ENCODE results near the gene FN3K. TPM values are rescaled to one million over a fixed set of nuclear protein-coding genes. Genes with fewer than 3 reads are reported as not detected.

The FN3K gene
- total and polyA plus RNA-seq, 2 of the 13 experiments (the other 11 are each of a cell fraction or from before 2014, with no cell fraction given), result 3.5 to 12.2 TPM

DNA sequence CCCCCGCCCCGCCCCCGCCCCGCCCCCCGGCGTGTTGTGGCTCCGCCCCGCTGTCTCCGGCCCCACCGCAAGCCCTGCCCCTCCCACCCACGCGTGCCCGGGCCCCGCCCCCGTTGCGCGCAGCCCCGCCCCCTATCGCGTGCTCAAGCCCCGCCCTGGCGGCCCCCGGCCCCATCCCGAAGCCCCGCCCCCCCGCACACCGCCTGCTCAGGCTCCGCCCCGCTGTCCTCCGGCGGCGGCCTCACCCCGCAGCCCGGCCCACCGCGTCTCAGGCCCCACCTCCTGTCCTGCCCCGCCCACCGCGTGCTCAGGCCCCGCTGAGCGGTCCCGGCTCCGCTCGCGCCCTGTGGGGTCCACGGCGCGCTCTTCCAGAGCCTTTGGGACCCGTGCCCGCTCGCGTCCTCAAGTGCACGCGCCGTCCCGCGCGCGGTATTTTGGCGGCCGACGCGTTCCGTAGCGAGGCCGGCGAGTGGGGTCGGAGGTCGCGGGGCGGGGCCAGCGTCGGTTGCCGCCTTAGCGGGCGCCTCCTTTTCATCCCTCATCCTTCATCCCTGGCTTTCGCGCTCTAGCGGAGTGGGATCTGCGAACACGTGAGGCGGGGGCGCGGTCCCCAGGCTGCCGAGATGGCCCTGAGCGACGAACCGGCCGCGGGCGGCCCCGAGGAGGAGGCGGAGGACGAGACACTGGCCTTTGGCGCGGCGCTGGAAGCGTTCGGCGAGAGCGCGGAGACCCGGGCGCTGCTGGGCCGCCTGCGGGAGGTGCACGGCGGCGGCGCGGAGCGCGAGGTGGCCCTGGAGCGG is 16.4 kb downstream of the FN3K start, which contains the start of gene TBCD (continued):
- TF ChIP-seq ZNF451 (CRISPR knock-in tag; IDR thresholded peaks at IDR 0.05), result 0 out of 2 replicates have a peak, but pooled peaks have one; percentile 69
- TF ChIP-seq, protein P1, sequence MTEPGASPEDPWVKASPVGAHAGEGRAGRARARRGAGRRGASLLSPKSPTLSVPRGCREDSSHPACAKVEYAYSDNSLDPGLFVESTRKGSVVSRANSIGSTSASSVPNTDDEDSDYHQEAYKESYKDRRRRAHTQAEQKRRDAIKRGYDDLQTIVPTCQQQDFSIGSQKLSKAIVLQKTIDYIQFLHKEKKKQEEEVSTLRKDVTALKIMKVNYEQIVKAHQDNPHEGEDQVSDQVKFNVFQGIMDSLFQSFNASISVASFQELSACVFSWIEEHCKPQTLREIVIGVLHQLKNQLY (CRISPR knock-in tag; IDR thresholded peaks at IDR 0.05), result peak; percentile 56; the same call in 1 of the 2 replicates
- TF ChIP-seq, protein P2, sequence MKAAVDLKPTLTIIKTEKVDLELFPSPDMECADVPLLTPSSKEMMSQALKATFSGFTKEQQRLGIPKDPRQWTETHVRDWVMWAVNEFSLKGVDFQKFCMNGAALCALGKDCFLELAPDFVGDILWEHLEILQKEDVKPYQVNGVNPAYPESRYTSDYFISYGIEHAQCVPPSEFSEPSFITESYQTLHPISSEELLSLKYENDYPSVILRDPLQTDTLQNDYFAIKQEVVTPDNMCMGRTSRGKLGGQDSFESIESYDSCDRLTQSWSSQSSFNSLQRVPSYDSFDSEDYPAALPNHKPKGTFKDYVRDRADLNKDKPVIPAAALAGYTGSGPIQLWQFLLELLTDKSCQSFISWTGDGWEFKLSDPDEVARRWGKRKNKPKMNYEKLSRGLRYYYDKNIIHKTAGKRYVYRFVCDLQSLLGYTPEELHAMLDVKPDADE (CRISPR knock-in tag; IDR thresholded peaks at IDR 0.05), result 0 out of 2 replicates have a peak, but pooled peaks have one; percentile 25
- TF ChIP-seq, protein P3, sequence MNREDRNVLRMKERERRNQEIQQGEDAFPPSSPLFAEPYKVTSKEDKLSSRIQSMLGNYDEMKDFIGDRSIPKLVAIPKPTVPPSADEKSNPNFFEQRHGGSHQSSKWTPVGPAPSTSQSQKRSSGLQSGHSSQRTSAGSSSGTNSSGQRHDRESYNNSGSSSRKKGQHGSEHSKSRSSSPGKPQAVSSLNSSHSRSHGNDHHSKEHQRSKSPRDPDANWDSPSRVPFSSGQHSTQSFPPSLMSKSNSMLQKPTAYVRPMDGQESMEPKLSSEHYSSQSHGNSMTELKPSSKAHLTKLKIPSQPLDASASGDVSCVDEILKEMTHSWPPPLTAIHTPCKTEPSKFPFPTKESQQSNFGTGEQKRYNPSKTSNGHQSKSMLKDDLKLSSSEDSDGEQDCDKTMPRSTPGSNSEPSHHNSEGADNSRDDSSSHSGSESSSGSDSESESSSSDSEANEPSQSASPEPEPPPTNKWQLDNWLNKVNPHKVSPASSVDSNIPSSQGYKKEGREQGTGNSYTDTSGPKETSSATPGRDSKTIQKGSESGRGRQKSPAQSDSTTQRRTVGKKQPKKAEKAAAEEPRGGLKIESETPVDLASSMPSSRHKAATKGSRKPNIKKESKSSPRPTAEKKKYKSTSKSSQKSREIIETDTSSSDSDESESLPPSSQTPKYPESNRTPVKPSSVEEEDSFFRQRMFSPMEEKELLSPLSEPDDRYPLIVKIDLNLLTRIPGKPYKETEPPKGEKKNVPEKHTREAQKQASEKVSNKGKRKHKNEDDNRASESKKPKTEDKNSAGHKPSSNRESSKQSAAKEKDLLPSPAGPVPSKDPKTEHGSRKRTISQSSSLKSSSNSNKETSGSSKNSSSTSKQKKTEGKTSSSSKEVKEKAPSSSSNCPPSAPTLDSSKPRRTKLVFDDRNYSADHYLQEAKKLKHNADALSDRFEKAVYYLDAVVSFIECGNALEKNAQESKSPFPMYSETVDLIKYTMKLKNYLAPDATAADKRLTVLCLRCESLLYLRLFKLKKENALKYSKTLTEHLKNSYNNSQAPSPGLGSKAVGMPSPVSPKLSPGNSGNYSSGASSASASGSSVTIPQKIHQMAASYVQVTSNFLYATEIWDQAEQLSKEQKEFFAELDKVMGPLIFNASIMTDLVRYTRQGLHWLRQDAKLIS (CRISPR knock-in tag; IDR thresholded peaks at IDR 0.05), result no peak
- TF ChIP-seq, protein P4, sequence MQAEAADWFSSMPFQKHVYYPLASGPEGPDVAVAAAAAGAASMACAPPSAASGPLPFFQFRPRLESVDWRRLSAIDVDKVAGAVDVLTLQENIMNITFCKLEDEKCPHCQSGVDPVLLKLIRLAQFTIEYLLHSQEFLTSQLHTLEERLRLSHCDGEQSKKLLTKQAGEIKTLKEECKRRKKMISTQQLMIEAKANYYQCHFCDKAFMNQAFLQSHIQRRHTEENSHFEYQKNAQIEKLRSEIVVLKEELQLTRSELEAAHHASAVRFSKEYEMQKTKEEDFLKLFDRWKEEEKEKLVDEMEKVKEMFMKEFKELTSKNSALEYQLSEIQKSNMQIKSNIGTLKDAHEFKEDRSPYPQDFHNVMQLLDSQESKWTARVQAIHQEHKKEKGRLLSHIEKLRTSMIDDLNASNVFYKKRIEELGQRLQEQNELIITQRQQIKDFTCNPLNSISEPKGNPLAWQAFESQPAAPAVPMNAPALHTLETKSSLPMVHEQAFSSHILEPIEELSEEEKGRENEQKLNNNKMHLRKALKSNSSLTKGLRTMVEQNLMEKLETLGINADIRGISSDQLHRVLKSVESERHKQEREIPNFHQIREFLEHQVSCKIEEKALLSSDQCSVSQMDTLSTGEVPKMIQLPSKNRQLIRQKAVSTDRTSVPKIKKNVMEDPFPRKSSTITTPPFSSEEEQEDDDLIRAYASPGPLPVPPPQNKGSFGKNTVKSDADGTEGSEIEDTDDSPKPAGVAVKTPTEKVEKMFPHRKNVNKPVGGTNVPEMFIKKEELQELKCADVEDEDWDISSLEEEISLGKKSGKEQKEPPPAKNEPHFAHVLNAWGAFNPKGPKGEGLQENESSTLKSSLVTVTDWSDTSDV (CRISPR knock-in tag; IDR thresholded peaks at IDR 0.05), result no peak; the same call in 1 of the 2 replicates
- TF ChIP-seq ZNF232 (CRISPR knock-in tag; IDR thresholded peaks at IDR 0.05; ENCODE audit: borderline replicate concordance), result peak; percentile 89
- 0 out of 2 replicates have a peak, but pooled peaks have one; percentile 53 for TF ChIP-seq ZNF256 (CRISPR knock-in tag; conservative IDR thresholded peaks at IDR 0.05)
- peak; percentile 81; the same call in 1 of the 2 replicates for TF ChIP-seq DNMT3B (CRISPR knock-in tag; conservative IDR thresholded peaks at IDR 0.05)
- TF ChIP-seq ZNF12 (CRISPR knock-in tag; IDR thresholded peaks at IDR 0.05), result 0 out of 2 replicates have a peak, but pooled peaks have one; percentile 22
- TF ChIP-seq, protein P5, sequence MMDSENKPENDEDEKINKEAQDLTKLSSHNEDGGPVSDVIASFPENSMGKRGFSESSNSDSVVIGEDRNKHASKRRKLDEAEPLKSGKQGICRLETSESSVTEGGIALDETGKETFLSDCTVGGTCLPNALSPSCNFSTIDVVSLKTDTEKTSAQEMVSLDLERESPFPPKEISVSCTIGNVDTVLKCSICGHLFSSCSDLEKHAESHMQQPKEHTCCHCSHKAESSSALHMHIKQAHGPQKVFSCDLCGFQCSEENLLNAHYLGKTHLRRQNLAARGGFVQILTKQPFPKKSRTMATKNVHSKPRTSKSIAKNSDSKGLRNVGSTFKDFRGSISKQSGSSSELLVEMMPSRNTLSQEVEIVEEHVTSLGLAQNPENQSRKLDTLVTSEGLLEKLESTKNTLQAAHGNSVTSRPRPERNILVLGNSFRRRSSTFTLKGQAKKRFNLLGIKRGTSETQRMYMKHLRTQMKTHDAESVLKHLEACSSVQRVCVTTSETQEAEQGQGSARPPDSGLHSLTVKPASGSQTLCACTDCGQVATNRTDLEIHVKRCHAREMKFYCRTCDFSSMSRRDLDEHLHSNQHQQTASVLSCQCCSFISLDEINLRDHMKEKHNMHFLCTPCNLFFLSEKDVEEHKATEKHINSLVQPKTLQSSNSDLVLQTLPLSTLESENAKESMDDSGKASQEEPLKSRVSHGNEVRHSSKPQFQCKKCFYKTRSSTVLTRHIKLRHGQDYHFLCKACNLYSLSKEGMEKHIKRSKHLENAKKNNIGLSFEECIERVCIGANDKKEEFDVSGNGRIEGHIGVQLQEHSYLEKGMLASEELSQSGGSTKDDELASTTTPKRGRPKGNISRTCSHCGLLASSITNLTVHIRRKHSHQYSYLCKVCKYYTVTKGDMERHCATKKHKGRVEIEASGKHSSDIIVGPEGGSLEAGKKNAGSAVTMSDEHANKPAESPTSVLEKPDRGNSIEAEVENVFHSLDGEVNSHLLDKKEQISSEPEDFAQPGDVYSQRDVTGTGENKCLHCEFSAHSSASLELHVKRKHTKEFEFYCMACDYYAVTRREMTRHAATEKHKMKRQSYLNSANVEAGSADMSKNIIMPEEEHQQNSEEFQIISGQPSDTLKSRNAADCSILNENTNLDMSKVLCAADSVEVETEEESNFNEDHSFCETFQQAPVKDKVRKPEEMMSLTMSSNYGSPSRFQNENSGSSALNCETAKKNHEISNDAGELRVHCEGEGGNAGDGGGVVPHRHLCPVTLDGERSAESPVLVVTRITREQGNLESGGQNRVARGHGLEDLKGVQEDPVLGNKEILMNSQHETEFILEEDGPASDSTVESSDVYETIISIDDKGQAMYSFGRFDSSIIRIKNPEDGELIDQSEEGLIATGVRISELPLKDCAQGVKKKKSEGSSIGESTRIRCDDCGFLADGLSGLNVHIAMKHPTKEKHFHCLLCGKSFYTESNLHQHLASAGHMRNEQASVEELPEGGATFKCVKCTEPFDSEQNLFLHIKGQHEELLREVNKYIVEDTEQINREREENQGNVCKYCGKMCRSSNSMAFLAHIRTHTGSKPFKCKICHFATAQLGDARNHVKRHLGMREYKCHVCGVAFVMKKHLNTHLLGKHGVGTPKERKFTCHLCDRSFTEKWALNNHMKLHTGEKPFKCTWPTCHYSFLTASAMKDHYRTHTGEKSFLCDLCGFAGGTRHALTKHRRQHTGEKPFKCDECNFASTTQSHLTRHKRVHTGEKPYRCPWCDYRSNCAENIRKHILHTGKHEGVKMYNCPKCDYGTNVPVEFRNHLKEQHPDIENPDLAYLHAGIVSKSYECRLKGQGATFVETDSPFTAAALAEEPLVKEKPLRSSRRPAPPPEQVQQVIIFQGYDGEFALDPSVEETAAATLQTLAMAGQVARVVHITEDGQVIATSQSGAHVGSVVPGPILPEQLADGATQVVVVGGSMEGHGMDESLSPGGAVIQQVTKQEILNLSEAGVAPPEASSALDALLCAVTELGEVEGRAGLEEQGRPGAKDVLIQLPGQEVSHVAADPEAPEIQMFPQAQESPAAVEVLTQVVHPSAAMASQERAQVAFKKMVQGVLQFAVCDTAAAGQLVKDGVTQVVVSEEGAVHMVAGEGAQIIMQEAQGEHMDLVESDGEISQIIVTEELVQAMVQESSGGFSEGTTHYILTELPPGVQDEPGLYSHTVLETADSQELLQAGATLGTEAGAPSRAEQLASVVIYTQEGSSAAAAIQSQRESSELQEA (CRISPR knock-in tag; IDR thresholded peaks at IDR 0.05; ENCODE audit: not compliant biosample characterization), result peak; percentile 60
- peak; percentile 72 for TF ChIP-seq ELF3 (CRISPR knock-in tag; IDR thresholded peaks at IDR 0.05)
